GM18502 (cell line): ENCODE results near the gene GAB2.

ENCODE experiments used
- ATAC-seq: cut with Tn5 transposase; IDR thresholded peaks from one replicate; pipeline ENCODE4 v1.9.1; 2021; ENCODE audit warnings: mild to moderate bottlenecking; ENCODE audit not compliant: unreplicated experiment, poor library complexity

The GAB2 gene

GRCh38 chr11:78213526-78214330 lies 203.9 kb downstream of the GAB2 start:
- no peak for ATAC-seq

DNA sequence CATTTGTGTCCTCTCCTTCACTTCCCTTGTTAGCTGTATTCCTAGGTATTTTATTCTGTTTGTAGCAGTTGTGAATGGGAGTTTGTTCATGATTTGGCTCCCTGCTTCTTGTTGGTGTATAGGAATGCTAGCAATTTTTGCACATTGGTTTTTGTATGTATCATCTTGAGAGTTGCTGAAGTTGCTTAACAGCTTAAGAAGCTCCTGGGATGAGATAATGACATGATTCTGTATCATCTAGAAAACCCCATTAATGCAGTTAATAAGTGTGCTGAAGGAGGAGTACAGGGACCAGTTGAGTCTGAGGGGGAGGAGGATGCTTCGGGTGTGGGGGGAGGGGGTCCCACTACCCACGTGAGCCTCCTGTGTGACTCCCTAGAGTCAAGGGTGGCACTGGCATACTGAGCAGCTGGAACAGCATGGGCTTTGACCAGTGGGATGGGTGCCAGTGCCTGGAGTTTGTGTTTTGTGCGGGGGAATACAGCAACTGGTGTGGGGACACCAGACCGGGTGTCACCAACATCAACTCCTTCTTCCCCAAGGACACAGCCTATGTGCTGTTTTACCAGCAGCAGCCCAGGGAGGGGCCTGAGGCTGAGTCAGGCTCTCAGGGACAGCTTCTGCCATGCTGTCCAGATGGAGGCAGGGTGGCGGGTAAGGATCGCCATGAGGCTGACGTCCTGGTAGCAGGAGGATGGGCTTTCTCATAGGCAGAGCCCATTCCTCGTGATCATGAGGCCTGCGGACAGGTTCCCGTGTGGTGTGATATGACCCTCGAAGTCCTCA lies 204.8 kb downstream of the GAB2 start:
- no peak for ATAC-seq

DNA sequence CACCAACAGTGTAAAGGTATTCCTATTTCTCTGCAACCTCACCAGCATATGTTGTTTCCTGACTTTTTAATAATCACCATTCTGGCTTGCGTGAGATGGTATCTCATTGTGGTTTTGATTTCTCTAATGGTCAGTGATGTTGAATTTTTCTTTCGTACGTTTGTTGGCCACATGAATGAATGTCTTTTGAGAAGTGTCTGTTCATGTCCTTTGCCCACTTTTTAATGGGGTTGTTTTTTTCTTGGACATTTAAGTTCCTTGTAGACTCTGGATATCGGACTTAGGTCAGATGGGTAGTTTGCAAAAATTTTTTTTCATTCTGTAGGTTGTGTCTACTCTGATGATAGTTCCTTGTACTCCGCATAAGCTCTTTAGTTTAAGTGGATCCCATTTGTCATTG lies 206.1 kb downstream of the GAB2 start:
- no peak for ATAC-seq

GRCh38 chr11:78210000-78210608 lies 207.5 kb downstream of the GAB2 start:
- ATAC-seq = no peak

GRCh38 chr11:78209478-78209877 lies 208.1 kb downstream of the GAB2 start:
- no peak for ATAC-seq

DNA sequence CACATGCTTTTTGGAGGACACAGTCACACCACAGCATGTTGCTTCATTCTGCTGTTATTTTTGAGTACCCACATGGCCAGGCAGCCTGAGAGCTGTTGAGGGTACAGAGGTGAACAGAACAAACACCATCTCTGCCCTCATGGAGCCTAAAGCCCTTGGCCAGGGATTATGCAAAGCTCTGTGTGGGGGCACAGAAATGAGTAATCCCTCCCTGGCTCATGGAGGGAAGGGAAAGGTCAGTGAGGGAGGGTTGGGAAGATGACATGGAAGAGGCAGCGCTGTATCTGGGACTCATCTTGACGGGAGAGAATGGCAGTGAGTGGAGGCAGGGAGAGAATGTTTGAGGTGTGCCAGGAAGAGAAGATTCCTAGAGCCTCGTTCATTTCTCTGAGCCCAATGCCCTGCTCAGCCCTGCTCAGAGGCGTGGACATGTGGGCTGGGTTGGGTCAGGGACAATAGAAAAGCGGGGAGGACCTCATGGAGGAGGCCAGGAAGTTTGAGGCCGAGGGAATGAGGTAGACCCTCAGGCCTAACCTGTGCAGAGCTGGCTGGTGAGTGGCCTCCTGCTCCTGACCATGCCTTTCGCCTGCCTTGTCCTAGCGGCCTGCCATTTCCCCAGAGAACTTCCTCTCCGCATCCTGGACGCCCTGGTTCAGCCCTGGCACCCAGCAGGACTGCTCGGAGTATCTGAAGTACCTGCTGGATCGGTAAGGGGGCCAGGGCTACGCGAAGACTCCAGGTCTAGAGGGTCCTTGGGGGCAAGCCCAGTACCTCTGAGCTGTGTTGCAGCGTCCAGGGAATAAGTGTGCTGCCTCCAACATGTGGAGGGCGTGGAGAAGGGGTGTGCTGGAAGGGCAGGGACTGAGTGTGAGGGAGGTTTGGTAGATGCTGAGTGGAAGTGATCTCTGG lies 209.1 kb downstream of the GAB2 start:
- no peak for ATAC-seq

DNA sequence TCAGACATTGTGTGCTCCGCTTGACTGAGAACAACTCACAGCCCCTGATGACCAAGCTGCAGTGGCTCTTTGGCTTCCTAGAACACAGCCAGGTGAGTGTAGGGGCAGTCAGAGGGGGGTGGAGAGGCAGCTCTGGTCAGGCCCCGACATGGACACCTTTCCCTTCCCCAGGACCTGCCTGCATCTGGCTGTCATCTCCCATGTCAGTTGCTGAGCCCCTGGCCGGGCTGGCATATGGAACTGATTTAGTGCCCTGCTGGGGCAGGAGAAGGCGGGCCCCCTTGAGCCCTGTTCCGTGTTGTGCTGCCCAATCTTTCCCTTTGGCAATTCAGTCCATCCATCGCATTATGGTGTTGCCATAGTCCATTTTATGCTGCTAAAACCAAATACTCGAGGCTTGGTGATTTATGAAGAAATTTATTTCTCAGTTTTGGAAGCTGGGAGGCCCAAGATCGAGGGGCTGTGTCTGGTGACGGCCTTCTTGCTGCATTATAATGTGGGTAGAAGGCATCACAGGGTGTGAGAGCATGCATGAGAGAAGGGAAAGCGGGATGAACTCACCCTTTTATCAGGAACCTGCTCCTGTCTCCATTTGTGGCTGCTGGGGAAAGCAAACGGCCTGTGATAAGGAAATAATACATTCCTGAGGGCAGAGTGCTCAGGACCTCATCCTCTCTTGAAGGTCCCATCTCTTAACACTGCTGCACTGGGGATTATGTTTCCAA lies 209.9 kb downstream of the GAB2 start:
- no peak for ATAC-seq

DNA sequence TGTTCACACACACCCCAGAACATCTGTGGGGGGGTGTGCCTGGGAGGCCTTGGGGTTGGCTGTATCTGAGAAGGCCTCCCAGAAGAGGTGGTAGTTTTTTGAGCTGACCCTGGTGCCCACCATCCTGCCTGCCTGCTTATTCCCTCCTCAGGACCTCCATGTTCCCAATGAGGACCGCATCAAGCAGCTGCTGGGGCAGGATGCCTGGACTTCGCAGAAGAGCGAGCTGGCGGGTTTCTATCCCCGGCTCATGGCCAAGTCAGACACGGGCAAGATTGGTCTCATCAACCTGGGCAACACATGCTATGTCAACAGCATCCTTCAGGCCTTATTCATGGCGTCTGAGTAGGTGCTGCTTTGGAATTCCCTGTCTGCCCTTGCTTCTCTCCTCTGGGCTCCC lies 211.9 kb downstream of the GAB2 start:
- no peak for ATAC-seq

DNA sequence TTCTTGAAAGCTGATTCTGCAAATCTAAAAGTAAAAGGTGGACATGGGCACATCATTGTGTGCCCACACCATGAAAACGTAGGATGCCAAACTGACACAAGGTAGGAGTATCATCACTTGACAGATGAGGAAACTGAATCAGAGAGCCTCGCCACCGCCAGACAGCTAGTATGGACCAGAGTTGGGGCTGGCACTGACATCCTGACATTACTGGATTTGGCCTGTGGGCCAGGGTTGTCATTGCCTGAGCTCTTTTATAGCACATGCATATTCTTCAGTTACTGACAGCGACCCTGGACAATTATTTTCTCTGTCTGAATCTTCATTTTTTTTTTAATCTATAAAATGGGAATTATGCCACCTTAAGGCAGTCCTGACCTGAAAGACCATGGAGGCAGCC lies 212.4 kb downstream of the GAB2 start:
- no peak for ATAC-seq

DNA sequence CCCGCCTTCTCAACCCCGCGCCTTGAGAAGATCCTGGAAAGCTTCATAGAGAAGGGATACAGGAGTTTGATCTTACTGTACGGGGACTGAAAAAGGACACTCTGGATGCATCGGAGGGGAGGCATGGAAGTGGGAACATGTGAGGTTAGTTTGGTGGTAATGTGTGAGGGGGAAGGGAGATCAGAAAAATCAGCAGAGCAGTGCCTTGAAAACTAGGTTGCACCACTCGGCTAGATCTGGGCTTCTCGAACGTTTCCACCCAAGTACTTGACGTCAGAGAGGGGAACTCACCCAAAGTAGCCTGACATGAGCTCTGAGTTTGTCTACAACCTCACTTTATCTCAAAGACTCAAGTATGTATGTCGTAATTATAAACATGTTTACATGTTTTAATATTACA lies 214.4 kb downstream of the GAB2 start:
- ATAC-seq = no peak

- no peak for ATAC-seq
These were observed 214.9 kb downstream of the GAB2 start for GRCh38 chr11:78202733-78203167.

DNA sequence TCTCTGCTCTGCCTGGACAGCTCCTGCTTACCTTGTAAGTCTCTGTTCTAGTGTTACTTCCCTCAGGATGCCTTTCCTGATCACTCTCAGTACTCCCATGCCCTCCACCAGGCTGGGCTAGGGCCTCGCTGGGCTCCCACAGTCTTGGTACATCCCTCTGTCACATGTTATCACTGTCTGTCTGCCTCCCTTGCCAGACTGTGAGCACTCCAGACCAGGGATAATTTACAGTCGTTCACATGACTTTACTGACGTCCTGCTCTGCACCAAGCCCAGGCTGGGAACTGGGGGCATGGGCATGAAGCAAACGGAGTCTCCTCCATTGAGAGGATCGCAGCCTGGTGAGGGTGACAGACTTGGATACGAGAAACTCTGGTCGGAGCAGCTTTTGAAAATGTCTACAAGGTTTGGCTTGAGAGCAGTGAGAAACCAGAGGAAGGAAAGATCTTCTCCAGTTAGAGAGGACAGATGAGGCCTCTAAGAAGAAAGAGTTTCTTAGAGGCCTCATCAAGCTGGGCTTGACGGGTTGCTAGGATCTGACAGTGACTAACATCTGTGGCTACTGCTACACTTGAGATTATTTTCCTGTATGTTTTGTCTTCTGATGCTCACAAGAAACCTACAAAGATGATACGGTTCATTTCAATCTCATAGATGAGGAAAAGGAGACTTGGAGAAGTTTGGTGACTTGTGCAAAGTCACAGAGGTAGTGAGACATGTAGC lies 216.4 kb downstream of the GAB2 start:
- ATAC-seq = no peak

DNA sequence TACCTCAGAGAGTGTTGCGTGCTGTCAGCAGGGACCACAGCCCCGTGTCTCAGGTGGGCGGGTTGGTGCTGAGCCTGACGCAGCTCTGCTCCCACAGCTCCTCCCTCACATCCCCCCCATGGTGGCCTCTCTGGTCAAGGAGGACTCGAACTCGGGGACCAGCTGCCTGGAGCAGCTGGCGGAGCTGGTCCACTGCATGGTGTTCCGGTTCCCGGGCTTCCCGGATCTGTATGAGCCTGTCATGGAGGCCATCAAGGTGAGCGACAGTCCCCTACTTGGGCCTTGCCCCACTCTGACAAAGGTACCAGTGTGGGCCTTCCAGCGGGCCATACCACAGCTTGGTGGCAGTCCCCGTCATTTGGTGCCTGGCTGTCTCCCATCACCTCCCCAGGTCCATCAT lies 217.1 kb downstream of the GAB2 start:
- ATAC-seq = no peak

GRCh38 chr11:78200061-78200460 lies 217.6 kb downstream of the GAB2 start:
- no peak for ATAC-seq

DNA sequence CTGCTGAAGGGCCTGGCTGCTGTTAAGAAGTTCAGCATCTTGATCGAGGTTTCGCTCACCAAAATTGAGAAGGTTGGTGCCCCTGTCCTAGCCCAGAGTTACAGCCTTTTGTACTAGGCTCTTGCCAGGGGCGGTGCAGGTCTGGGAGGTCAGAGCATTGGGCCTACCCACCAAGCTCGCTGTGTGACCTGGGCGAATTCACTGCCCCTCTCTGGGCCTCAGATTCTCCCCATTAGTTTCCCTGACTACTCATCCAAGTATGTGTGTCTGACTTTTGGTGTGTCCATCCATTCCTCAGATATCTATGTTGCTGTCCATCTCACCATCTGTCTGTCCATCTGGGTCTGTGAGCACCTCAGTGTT lies 218.0 kb downstream of the GAB2 start:
- ATAC-seq = no peak

DNA sequence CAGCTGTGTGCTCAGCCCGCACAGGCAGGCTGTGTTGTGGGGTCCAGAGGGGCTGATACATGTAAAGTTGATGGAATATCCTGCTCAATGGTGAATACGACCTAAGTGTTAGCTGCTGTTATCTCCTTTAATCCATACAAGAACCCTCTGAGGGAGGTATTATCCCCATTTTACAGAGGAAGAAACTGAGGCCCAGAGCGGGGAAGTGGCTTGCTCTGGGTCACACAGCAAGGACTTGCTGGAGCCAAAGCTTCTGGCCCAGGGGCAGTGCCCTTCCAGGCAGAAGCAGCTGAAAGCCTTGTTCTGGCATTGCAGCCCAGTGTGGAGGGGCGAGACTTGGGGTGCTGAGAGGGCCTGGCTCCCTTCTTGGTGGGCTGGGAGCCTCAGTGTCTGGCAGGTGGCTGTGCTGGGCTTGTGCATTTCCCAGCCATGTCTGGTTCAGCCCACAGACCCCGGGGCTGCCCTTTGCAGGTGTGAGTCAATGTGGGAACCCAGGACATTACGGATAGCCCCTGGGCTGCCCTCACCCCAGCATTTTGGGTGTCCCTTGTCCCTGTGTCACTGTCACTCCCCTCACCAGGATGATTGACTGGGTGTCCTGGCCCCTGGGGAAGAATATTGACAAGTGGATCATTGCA lies 218.5 kb downstream of the GAB2 start:
- ATAC-seq = no peak

DNA sequence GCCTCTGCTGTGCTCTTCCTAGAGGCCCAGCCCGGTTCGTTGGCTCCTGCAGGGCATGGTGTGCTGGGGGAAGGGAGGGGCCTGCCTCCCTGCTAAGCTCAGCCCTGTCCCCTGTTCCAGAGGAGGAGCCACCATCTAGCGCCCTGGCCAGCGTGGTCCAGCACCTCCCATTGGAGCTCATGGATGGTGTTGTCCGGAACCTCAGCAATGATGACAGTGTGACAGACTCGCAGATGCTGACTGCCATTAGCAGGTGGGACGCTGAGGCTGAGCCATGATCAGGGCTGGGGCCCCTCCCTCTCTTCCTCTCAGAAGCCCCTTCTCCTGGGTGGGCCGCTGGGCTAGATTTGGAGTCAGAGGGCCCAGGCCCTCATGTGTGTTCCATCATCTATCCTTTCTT lies 219.8 kb downstream of the GAB2 start:
- ATAC-seq = no peak

GRCh38 chr11:78196661-78197091 lies 220.9 kb downstream of the GAB2 start:
- ATAC-seq = no peak
